Neutrophil (primary cell): ENCODE data around the gene PLSCR1.

Source experiments
- H3K27ac ChIP-seq: fragments of 200-600 bp; sonication (generic); 2 replicates; pipeline ENCODE4 v1.5.1; 2016; ENCODE audit warnings: mild to moderate bottlenecking, moderate library complexity
- H3K27me3 ChIP-seq: fragments of 200-600 bp; sonication (generic); 2 replicates; pipeline ENCODE4 v1.6.0; 2016; ENCODE audit warnings: mild to moderate bottlenecking
- H3K36me3 ChIP-seq: fragments of 200-600 bp; sonication (generic); 2 replicates; pipeline ENCODE4 v1.5.1; 2017
- H3K4me1 ChIP-seq, 2 experiments: fragments of 200-600 bp in 1 of 2; sonication (generic) in 1 of 2; 1 replicate in 1 of 2; 2 replicates in 1 of 2; pipeline versions ENCODE4 v1.5.1 to v1.6.1; 2013 to 2016; ENCODE audit warnings: low read depth in 1 of 2, low read length in 1 of 2, mild to moderate bottlenecking in 1 of 2, moderate library complexity in 1 of 2; ENCODE audit not compliant: control insufficient read depth in 1 of 2, insufficient read depth in 1 of 2
- H3K4me3 ChIP-seq, 2 experiments: fragments of 200-600 bp in 1 of 2; sonication (generic) in 1 of 2; 1 replicate in 1 of 2; 2 replicates in 1 of 2; pipeline ENCODE4 v1.5.1; 2013 to 2016; ENCODE audit warnings: low read depth in 1 of 2, low read length in 1 of 2, mild to moderate bottlenecking in 1 of 2, moderate library complexity in 1 of 2
- H3K9me3 ChIP-seq: fragments of 200-600 bp; sonication (generic); 2 replicates; pipeline ENCODE4 v1.5.1; 2016
- TF ChIP-seq, protein P1 (sequence below): fragments of 200-600 bp; sonication (generic); IDR thresholded peaks from 2 replicates; pipeline ENCODE4 v1.5.1; 2016; ENCODE audit warnings: antibody characterized with exemption

Gene PLSCR1

GRCh38 chr3:146569314-146569713, 24.9 kb upstream of the PLSCR1 start:
- Histone ChIP-seq H3K4me1 (no peaks in the 10 kb centered on the region), H3K9me3 (no peaks in the 10 kb centered on the region), H3K27ac (no peak overlapping the region), H3K27me3 (no peaks in the 10 kb centered on the region), H3K4me3 (no peak overlapping the region), H3K36me3 (no peaks in the 10 kb centered on the region)
- TF ChIP-seq, protein P1, sequence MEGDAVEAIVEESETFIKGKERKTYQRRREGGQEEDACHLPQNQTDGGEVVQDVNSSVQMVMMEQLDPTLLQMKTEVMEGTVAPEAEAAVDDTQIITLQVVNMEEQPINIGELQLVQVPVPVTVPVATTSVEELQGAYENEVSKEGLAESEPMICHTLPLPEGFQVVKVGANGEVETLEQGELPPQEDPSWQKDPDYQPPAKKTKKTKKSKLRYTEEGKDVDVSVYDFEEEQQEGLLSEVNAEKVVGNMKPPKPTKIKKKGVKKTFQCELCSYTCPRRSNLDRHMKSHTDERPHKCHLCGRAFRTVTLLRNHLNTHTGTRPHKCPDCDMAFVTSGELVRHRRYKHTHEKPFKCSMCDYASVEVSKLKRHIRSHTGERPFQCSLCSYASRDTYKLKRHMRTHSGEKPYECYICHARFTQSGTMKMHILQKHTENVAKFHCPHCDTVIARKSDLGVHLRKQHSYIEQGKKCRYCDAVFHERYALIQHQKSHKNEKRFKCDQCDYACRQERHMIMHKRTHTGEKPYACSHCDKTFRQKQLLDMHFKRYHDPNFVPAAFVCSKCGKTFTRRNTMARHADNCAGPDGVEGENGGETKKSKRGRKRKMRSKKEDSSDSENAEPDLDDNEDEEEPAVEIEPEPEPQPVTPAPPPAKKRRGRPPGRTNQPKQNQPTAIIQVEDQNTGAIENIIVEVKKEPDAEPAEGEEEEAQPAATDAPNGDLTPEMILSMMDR: no peak

DNA sequence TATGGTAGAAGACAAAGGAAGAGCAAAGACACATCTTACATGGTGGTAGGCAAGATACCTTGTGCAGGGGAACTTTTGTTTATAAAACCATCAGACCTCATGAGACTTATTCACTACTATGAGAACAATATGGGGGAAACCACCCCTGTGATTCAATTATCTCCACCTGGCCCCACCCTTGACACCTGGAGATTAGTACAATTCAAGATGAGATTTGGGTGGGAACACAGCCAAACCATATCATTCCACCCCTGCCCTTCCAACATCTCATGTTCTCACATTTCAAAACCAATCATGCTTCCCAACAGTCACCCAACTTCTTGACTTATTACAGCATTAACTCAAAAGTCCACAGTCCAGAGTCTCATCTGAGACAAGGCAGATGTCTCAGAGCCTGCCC, 21.7 kb upstream of the PLSCR1 start:
- Histone ChIP-seq H3K27me3 (no peaks in the 10 kb centered on the region), H3K9me3 (no peaks in the 10 kb centered on the region), H3K27ac (no peak overlapping the region), H3K4me1 (no peaks in the 10 kb centered on the region), H3K36me3 (no peaks in the 10 kb centered on the region), H3K4me3 (no peak overlapping the region)
- TF ChIP-seq, protein P1: no peak

DNA sequence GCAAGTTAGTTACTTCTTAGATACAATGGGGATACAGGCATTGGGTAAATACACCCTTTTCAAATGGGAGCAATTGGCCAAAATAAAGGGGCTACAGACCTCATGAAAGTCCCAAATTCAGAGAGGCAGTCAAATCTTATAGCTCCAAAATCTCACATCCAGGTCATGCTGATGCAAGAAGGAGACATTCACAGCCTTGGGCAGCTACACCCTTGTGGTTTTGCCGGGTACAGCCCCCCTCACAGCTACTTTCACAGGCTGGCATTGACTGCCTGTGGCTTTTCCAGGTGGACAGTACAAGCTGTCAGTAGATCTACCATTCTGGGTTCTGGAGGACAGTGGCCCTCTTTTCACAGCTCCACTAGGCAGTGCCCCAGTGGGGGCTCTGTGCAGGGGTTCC, 17.5 kb upstream of the PLSCR1 start:
- H3K9me3 ChIP-seq: no peaks in the 10 kb centered on the region
- peak overlapping the region; percentile 17 for H3K27ac ChIP-seq
- H3K4me3 ChIP-seq: no peak overlapping the region
- TF ChIP-seq, protein P1: no peak
- H3K4me1 ChIP-seq: peaks cover 37 to 42% of the 10 kb centered on the region in 2 experiments
- no peaks in the 10 kb centered on the region for H3K27me3 ChIP-seq
- no peaks in the 10 kb centered on the region for H3K36me3 ChIP-seq

- Histone ChIP-seq H3K27me3 (no peaks in the 10 kb centered on the region), H3K9me3 (no peaks in the 10 kb centered on the region), H3K4me3 (no peak overlapping the region), H3K4me1 (peaks cover 40 to 46% of the 10 kb centered on the region in 2 experiments), H3K27ac (peak overlapping the region; percentile 17), H3K36me3 (no peaks in the 10 kb centered on the region)
- TF ChIP-seq, protein P1: no peak
Observed at GRCh38 chr3:146561463-146561862, 17.1 kb upstream of the PLSCR1 start.

DNA sequence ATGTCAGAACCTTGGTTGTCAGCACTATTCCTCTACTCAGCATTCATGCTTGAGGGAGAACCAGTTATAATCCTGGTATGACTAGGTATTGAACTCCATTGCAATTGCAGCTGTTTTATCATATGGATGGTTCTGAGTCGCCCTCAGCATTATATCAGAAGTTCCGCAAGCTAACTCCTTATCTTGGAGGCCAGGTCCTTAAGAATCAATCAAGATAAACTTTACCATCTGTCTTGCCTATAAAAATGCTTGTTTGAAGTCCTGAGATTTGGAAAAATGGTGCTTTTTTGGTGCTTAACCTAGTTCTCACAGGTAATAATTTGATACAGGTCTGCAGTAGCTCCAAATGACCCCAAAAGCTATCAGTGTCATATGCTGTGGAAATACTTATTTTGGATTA, 16.3 kb upstream of the PLSCR1 start:
- H3K36me3 ChIP-seq: no peaks in the 10 kb centered on the region
- peaks cover 48 to 54% of the 10 kb centered on the region in 2 experiments for H3K4me1 ChIP-seq
- TF ChIP-seq, protein P1: no peak
- peak overlapping the region; percentile 17 for H3K27ac ChIP-seq
- no peaks in the 10 kb centered on the region for H3K9me3 ChIP-seq
- H3K4me3 ChIP-seq: no peak overlapping the region
- H3K27me3 ChIP-seq: no peaks in the 10 kb centered on the region

DNA sequence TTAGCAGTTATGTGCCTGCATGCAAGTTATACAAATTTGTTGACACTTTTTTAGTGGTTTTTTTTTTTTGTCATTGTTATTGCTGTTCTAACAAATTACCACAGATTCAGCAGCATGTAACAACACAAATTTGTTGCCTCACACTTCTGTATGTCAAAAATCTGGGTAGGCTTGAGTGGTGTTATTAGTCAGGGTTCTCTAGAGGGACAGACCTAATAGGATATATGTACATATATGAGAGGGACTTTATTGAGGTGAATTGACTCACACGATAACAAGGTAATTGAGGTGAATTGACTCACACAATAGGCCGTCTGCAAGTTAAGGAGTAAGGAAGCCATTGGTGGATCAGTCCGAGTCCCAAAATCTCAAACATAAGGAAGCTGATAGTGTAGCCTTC, 15.0 kb upstream of the PLSCR1 start:
- no peaks in the 10 kb centered on the region for H3K9me3 ChIP-seq
- TF ChIP-seq, protein P1: no peak
- H3K36me3 ChIP-seq: no peaks in the 10 kb centered on the region
- peaks cover 61 to 67% of the 10 kb centered on the region in 2 experiments for H3K4me1 ChIP-seq
- peak overlapping the region; percentile 76 for H3K27ac ChIP-seq
- no peaks in the 10 kb centered on the region for H3K27me3 ChIP-seq
- no peak overlapping the region for H3K4me3 ChIP-seq
